Measurements from ENCODE around the gene GRIK2. TPM values are rescaled to one million over a fixed set of nuclear protein-coding genes. Genes with fewer than 3 reads are reported as not detected.

Gene GRIK2
- total RNA-seq, 1 donor from 2014 or later, result 0.11 TPM

DNA sequence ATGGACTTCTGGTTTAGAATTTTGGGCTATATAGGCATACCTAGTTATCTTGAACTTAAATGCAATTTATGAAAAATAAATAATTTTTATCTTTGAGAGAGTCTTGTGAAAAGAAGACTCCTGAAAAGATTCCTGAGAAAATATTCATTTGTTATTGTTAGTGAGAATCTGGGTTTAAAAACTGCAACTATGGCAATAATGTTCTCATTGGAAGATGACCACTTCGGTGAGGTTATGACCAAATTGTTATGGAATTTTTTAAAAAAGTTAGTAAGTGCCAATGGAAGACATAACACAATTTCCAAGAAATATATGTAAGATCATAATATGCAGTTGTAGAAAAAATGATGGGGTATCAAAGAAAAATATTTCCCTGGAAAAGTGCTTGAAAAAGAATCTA is 46.3 kb downstream of the GRIK2 start:
- CTCF ChIA-PET, result no interaction called here
- no peak for DNase-seq
- H3K36me3 Mint-ChIP-seq (ENCODE audit: low read depth), result no peaks in the 10 kb centered on the region
- no peaks in the 10 kb centered on the region for H3K4me1 Mint-ChIP-seq
- no peak for TF ChIP-seq CTCF (IDR thresholded peaks at IDR 0.05)
- H3K9me3 Mint-ChIP-seq, result peaks cover 3% of the 10 kb centered on the region
- H3K27me3 Mint-ChIP-seq, result no peaks in the 10 kb centered on the region
- POLR2A ChIA-PET, result no interaction called here
- no peak overlapping the region for H3K4me3 Mint-ChIP-seq
- ATAC-seq (ENCODE audit: low read depth), result no peak
- intact Hi-C loops (cut with micrococcal nuclease), result no loop called here
- H3K27ac Mint-ChIP-seq, result no peak overlapping the region

DNA sequence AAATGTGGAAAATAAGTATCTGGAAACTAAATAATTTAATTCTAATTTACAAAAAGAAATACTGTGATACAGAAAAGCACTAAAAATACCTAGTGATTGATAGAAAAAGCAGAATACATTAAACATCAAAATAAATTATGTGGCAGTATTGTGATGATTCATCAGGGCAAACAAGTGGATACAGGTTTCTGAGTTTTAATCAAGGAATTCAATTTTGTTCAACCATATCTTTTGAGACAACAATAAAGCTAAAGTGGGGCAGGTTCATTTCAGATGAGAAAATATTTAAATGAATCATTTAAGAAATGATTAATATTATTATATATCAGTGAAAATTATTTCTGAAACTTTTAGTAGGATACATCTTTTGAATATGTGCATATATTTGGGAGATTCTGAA is 49.8 kb downstream of the GRIK2 start:
- no peak for TF ChIP-seq CTCF (IDR thresholded peaks at IDR 0.05)
- ChIA-PET POLR2A (no interaction called here), CTCF (no interaction called here)
- no peak for ATAC-seq (ENCODE audit: low read depth)
- H3K27ac Mint-ChIP-seq, result no peak overlapping the region
- no peak overlapping the region for H3K4me3 Mint-ChIP-seq
- no peak for DNase-seq
- no peaks in the 10 kb centered on the region for H3K27me3 Mint-ChIP-seq
- H3K4me1 Mint-ChIP-seq, result no peaks in the 10 kb centered on the region
- H3K9me3 Mint-ChIP-seq, result peaks cover 3% of the 10 kb centered on the region
- H3K36me3 Mint-ChIP-seq (ENCODE audit: low read depth), result no peaks in the 10 kb centered on the region
- intact Hi-C loops (cut with micrococcal nuclease), result no loop called here

- no peak overlapping the region for H3K27ac Mint-ChIP-seq
- intact Hi-C loops (cut with micrococcal nuclease), result no loop called here
These were observed 51.2 kb downstream of the GRIK2 start for GRCh38 chr6:101444717-101445116.

GRCh38 chr6:101445527-101445926 is 52.0 kb downstream of the GRIK2 start:
- POLR2A ChIA-PET, result no interaction called here
- CTCF ChIA-PET, result no interaction called here
- intact Hi-C loops (cut with micrococcal nuclease), result no loop called here
- Mint-ChIP-seq H3K9me3 (no peaks in the 10 kb centered on the region), H3K27me3 (no peaks in the 10 kb centered on the region), H3K36me3 (ENCODE audit: low read depth) (no peaks in the 10 kb centered on the region), H3K27ac (no peak overlapping the region), H3K4me1 (no peaks in the 10 kb centered on the region), H3K4me3 (no peak overlapping the region)
- no peak for ATAC-seq (ENCODE audit: low read depth)
- DNase-seq, result no peak
- TF ChIP-seq CTCF (IDR thresholded peaks at IDR 0.05), result no peak

More at GRCh38 chr6:101444717-101445116, 51.2 kb downstream of the GRIK2 start:
- no peak for DNase-seq
- Mint-ChIP-seq H3K4me3 (no peak overlapping the region), H3K9me3 (peaks cover 3% of the 10 kb centered on the region), H3K4me1 (no peaks in the 10 kb centered on the region), H3K27me3 (no peaks in the 10 kb centered on the region), H3K36me3 (ENCODE audit: low read depth) (no peaks in the 10 kb centered on the region)
- CTCF ChIA-PET, result no interaction called here
- no peak for TF ChIP-seq CTCF (IDR thresholded peaks at IDR 0.05)
- no peak for ATAC-seq (ENCODE audit: low read depth)
- POLR2A ChIA-PET, result no interaction called here

DNA sequence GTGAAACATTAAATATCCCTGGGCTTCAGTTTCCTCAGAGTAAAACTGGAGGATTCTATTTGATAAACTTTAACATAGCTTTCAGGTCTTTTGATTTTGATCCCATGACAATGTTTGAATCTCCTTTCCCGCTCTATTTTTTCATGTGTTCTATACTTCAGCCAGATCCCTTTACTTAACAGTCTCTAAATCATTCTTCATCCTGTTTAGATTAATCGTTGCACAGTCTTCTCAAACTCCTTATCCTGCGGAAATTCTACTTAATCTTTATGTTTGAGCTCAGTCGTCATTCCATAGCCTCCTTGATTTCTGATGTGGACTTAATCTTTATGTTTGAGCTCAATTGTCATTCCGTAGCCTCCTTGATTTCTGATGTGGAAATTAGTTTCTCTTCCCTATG is 57.4 kb downstream of the GRIK2 start:
- no peak for TF ChIP-seq CTCF (IDR thresholded peaks at IDR 0.05)
- ChIA-PET CTCF (no interaction called here), POLR2A (no interaction called here)
- H3K36me3 Mint-ChIP-seq (ENCODE audit: low read depth), result no peaks in the 10 kb centered on the region
- intact Hi-C loops (cut with micrococcal nuclease), result no loop called here
- ATAC-seq (ENCODE audit: low read depth) (no peak), DNase-seq (no peak)
- no peak overlapping the region for H3K27ac Mint-ChIP-seq
- H3K4me1 Mint-ChIP-seq, result no peaks in the 10 kb centered on the region
- no peaks in the 10 kb centered on the region for H3K9me3 Mint-ChIP-seq
- H3K4me3 Mint-ChIP-seq, result no peak overlapping the region
- no peaks in the 10 kb centered on the region for H3K27me3 Mint-ChIP-seq
